Measurements from ENCODE around the gene MCC.

DNA sequence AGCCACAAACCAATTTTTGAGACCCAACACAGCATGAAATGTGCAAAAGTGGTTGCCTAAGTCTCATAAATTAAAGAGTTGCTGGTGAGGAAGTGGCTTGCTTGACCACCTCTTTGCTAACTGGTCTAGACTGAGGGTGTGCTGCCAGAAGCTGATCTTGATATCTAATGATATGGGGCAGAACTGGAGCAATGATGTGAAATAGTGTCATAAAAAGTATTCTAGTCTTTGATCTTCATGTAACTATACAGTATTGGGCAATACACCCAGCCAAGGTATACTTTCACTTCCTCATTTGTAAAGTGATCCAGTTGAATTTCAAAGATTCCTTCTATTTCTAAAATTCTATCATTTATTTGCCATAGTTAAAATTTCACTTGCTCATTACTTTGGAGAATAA lies 19.3 kb upstream of the MCC start:
- TF ChIP-seq, protein P1, sequence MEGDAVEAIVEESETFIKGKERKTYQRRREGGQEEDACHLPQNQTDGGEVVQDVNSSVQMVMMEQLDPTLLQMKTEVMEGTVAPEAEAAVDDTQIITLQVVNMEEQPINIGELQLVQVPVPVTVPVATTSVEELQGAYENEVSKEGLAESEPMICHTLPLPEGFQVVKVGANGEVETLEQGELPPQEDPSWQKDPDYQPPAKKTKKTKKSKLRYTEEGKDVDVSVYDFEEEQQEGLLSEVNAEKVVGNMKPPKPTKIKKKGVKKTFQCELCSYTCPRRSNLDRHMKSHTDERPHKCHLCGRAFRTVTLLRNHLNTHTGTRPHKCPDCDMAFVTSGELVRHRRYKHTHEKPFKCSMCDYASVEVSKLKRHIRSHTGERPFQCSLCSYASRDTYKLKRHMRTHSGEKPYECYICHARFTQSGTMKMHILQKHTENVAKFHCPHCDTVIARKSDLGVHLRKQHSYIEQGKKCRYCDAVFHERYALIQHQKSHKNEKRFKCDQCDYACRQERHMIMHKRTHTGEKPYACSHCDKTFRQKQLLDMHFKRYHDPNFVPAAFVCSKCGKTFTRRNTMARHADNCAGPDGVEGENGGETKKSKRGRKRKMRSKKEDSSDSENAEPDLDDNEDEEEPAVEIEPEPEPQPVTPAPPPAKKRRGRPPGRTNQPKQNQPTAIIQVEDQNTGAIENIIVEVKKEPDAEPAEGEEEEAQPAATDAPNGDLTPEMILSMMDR (conservative IDR thresholded peaks at IDR 0.05 in 1 of 2, IDR thresholded peaks at IDR 0.05 in 1 of 2; ENCODE audit: low read depth in 1 of 2, low read length in 2 of 2): no peak
- no peak for TF ChIP-seq EZH2 (IDR thresholded peaks at IDR 0.05; ENCODE audit: low read length, missing control alignments)
